ENCODE data around the gene FGF12.

FGF12 gene

DNA sequence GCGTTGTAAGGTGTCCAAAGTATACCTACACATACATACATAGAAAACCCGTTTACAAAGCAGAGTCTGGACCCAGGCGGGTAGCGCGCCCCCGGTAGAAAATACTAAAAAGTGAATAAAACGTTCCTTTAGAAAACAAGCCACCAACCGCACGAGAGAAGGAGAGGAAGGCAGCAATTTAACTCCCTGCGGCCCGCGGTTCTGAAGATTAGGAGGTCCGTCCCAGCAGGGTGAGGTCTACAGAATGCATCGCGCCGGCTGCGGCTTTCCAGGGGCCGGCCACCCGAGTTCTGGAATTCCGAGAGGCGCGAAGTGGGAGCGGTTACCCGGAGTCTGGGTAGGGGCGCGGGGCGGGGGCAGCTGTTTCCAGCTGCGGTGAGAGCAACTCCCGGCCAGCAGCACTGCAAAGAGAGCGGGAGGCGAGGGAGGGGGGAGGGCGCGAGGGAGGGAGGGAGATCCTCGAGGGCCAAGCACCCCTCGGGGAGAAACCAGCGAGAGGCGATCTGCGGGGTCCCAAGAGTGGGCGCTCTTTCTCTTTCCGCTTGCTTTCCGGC, 318.6 kb downstream of the FGF12 start:
- peak overlapping the region; percentile 94 for H3K4me2 ChIP-seq (ENCODE audit: low read length)
- no peaks in the 10 kb centered on the region for H3K9me3 ChIP-seq (replicated peaks; ENCODE audit: low read length)
- H3K9ac ChIP-seq (ENCODE audit: low read depth, low read length) = no peak overlapping the region
- peak overlapping the region; percentile 72 for H3K4me3 ChIP-seq (ENCODE audit: low read length)
- peaks cover 51% of the 10 kb centered on the region for H3K27me3 ChIP-seq (ENCODE audit: control insufficient read depth, insufficient read depth, low read length)
- H3K36me3 ChIP-seq (ENCODE audit: insufficient read depth, low read length) = no peaks in the 10 kb centered on the region
- peaks cover 6% of the 10 kb centered on the region for H3K4me1 ChIP-seq (ENCODE audit: control insufficient read depth, insufficient read depth, low read length)

- no peaks in the 10 kb centered on the region for H3K9me3 ChIP-seq (replicated peaks; ENCODE audit: low read length)
- H3K9ac ChIP-seq (ENCODE audit: low read depth, low read length) = no peak overlapping the region
- peaks cover 6% of the 10 kb centered on the region for H3K4me1 ChIP-seq (ENCODE audit: control insufficient read depth, insufficient read depth, low read length)
- peak overlapping the region; percentile 53 for H3K4me3 ChIP-seq (ENCODE audit: low read length)
- no peaks in the 10 kb centered on the region for H3K36me3 ChIP-seq (ENCODE audit: insufficient read depth, low read length)
- peak overlapping the region; percentile 94 for H3K4me2 ChIP-seq (ENCODE audit: low read length)
- H3K27me3 ChIP-seq (ENCODE audit: control insufficient read depth, insufficient read depth, low read length) = peaks cover 51% of the 10 kb centered on the region
Observed at GRCh38 chr3:192408007-192408646, 319.2 kb downstream of the FGF12 start.

GRCh38 chr3:192399767-192400166, 327.6 kb downstream of the FGF12 start:
- Histone ChIP-seq H3K4me1 (ENCODE audit: control insufficient read depth, insufficient read depth, low read length) (no peaks in the 10 kb centered on the region), H3K36me3 (ENCODE audit: insufficient read depth, low read length) (no peaks in the 10 kb centered on the region), H3K9ac (ENCODE audit: low read depth, low read length) (no peak overlapping the region), H3K27me3 (ENCODE audit: control insufficient read depth, insufficient read depth, low read length) (no peaks in the 10 kb centered on the region), H3K4me3 (ENCODE audit: low read length) (no peak overlapping the region), H3K4me2 (ENCODE audit: low read length) (no peak overlapping the region), H3K9me3 (replicated peaks; ENCODE audit: low read length) (no peaks in the 10 kb centered on the region)

DNA sequence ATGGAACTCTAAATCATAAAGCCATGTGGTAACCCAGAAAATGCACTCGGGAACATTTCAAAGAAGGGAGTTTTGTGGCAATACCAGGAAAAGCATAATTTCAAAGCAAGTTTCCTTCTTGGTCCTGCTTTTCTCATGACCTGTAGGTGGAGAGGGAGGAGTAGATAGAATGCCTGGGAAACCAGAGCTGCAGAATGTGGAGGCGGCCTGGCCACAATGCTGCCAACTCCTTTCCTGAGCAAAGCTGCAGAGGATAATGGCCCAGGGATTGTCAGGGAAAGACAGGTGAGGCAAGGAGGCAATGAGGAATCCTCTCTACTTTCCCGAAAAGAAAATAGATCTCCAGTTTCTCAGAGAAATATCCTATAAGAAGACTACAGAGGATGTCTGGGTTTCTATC, 330.3 kb downstream of the FGF12 start:
- Histone ChIP-seq H3K27me3 (ENCODE audit: control insufficient read depth, insufficient read depth, low read length) (no peaks in the 10 kb centered on the region), H3K4me1 (ENCODE audit: control insufficient read depth, insufficient read depth, low read length) (no peaks in the 10 kb centered on the region), H3K4me3 (ENCODE audit: low read length) (no peak overlapping the region), H3K36me3 (ENCODE audit: insufficient read depth, low read length) (no peaks in the 10 kb centered on the region), H3K4me2 (ENCODE audit: low read length) (no peak overlapping the region), H3K9me3 (replicated peaks; ENCODE audit: low read length) (no peaks in the 10 kb centered on the region), H3K9ac (ENCODE audit: low read depth, low read length) (no peak overlapping the region)

DNA sequence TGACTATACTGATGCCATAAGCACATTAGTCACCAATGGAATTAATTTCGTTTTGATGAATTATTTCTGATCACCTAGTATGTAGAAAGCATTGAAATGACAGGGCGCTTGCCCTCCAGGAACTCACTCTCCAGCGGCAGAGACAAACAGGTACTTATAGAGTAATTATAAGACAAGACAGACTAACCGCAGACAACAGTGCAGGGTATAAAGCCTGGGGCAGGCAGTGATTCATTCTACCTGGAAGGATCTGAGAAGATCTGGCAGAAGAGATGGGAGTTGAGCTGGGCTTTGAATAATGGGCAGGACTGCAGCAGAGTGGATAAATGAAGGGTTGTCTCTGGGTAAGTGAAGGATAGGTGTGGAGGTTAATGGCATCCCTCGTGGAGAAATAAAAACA, 331.8 kb downstream of the FGF12 start:
- no peak overlapping the region for H3K4me2 ChIP-seq (ENCODE audit: low read length)
- no peaks in the 10 kb centered on the region for H3K4me1 ChIP-seq (ENCODE audit: control insufficient read depth, insufficient read depth, low read length)
- H3K27me3 ChIP-seq (ENCODE audit: control insufficient read depth, insufficient read depth, low read length) = no peaks in the 10 kb centered on the region
- no peak overlapping the region for H3K4me3 ChIP-seq (ENCODE audit: low read length)
- H3K9ac ChIP-seq (ENCODE audit: low read depth, low read length) = no peak overlapping the region
- H3K9me3 ChIP-seq (replicated peaks; ENCODE audit: low read length) = no peaks in the 10 kb centered on the region
- no peaks in the 10 kb centered on the region for H3K36me3 ChIP-seq (ENCODE audit: insufficient read depth, low read length)

DNA sequence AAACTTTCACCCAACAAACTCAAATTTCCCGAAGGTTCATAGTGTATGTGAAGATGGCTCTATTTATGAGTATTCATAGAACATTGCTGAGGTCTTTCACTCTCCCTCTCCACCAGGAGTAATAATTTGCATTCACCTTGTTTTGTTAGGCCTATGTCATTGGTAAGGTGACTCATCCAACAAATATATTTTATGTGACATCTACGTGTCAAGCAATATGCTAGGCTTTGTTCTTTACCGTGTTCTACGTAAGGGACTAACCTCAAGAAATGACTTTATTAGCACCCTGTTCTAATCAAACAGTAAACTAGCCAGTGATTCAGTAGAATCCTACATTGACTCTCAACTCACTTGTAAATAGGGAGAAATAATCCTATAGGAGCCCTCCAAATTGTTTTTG, 334.4 kb downstream of the FGF12 start:
- Histone ChIP-seq H3K36me3 (ENCODE audit: insufficient read depth, low read length) (no peaks in the 10 kb centered on the region), H3K4me1 (ENCODE audit: control insufficient read depth, insufficient read depth, low read length) (no peaks in the 10 kb centered on the region), H3K4me3 (ENCODE audit: low read length) (no peak overlapping the region), H3K4me2 (ENCODE audit: low read length) (no peak overlapping the region), H3K9ac (ENCODE audit: low read depth, low read length) (no peak overlapping the region), H3K9me3 (replicated peaks; ENCODE audit: low read length) (no peaks in the 10 kb centered on the region), H3K27me3 (ENCODE audit: control insufficient read depth, insufficient read depth, low read length) (no peaks in the 10 kb centered on the region)

DNA sequence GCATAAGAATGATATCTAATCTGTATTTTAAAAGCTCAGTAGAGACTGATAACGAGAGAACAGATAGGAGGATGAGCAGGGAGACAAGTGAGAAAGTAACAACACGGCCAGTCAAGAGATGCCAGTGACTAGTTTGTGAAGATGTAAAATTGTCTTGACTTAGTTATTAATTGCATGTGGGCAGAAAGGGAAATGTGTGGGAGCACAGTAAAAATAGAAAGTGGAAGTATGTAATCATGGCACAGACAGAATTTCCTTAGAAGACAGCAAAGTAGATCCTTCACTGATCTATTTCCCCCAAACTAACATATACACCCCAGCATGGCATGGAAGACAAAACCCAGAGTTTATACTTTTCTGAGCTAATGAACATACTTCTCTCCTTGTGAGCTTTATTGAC, 344.5 kb downstream of the FGF12 start:
- Histone ChIP-seq H3K4me3 (ENCODE audit: low read length) (no peak overlapping the region), H3K9ac (ENCODE audit: low read depth, low read length) (no peak overlapping the region), H3K27me3 (ENCODE audit: control insufficient read depth, insufficient read depth, low read length) (no peaks in the 10 kb centered on the region), H3K4me2 (ENCODE audit: low read length) (no peak overlapping the region), H3K36me3 (ENCODE audit: insufficient read depth, low read length) (no peaks in the 10 kb centered on the region), H3K4me1 (ENCODE audit: control insufficient read depth, insufficient read depth, low read length) (no peaks in the 10 kb centered on the region), H3K9me3 (replicated peaks; ENCODE audit: low read length) (no peaks in the 10 kb centered on the region)

- no peaks in the 10 kb centered on the region for H3K27me3 ChIP-seq (ENCODE audit: control insufficient read depth, insufficient read depth, low read length)
- no peak overlapping the region for H3K4me3 ChIP-seq (ENCODE audit: low read length)
- no peaks in the 10 kb centered on the region for H3K36me3 ChIP-seq (ENCODE audit: insufficient read depth, low read length)
- no peaks in the 10 kb centered on the region for H3K9me3 ChIP-seq (replicated peaks; ENCODE audit: low read length)
- no peak overlapping the region for H3K4me2 ChIP-seq (ENCODE audit: low read length)
- no peak overlapping the region for H3K9ac ChIP-seq (ENCODE audit: low read depth, low read length)
- H3K4me1 ChIP-seq (ENCODE audit: control insufficient read depth, insufficient read depth, low read length) = no peaks in the 10 kb centered on the region
Observed at GRCh38 chr3:192373586-192373985, 353.8 kb downstream of the FGF12 start.

DNA sequence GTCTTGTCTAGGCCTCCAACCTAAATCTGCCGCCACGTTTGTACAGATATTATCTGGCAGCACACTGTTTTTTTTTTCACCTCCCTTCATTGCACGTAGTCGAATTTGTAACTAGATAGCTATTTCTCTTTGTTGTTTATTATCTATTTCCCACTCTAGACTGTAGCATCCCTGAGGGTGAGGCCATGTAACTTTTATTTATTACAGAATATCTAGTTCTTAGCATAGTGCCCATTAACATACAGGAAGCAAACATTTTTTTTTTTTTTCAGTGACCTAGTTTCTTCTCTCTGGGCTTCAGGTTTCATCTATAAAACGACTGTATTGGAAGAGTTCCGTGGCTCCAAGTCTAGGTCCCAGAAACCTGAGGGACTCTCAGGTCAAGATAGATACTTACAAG, 354.3 kb downstream of the FGF12 start:
- Histone ChIP-seq H3K4me2 (ENCODE audit: low read length) (no peak overlapping the region), H3K9ac (ENCODE audit: low read depth, low read length) (no peak overlapping the region), H3K4me1 (ENCODE audit: control insufficient read depth, insufficient read depth, low read length) (no peaks in the 10 kb centered on the region), H3K4me3 (ENCODE audit: low read length) (no peak overlapping the region), H3K27me3 (ENCODE audit: control insufficient read depth, insufficient read depth, low read length) (no peaks in the 10 kb centered on the region), H3K9me3 (replicated peaks; ENCODE audit: low read length) (no peaks in the 10 kb centered on the region), H3K36me3 (ENCODE audit: insufficient read depth, low read length) (no peaks in the 10 kb centered on the region)

DNA sequence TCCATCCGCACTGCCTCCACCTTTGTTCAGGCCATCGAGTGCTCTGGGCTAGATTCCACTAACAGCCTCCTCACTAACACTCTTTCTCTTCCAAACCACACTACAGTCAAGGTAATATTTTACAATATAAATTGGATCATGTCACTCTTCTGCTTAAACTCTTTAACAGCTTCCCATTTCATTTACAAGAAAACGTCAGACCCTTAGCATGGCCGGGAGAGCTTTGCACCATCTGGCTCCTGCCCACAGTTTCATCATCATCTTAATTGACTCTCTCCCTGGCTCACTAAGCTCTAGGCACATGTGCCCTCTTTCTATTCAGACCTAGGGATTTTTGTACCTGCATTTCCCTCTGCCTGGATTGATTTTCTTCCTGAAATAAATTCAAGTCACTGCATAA, 354.7 kb downstream of the FGF12 start:
- Histone ChIP-seq H3K4me2 (ENCODE audit: low read length) (no peak overlapping the region), H3K36me3 (ENCODE audit: insufficient read depth, low read length) (no peaks in the 10 kb centered on the region), H3K27me3 (ENCODE audit: control insufficient read depth, insufficient read depth, low read length) (no peaks in the 10 kb centered on the region), H3K4me3 (ENCODE audit: low read length) (no peak overlapping the region), H3K9ac (ENCODE audit: low read depth, low read length) (no peak overlapping the region), H3K9me3 (replicated peaks; ENCODE audit: low read length) (no peaks in the 10 kb centered on the region), H3K4me1 (ENCODE audit: control insufficient read depth, insufficient read depth, low read length) (no peaks in the 10 kb centered on the region)

DNA sequence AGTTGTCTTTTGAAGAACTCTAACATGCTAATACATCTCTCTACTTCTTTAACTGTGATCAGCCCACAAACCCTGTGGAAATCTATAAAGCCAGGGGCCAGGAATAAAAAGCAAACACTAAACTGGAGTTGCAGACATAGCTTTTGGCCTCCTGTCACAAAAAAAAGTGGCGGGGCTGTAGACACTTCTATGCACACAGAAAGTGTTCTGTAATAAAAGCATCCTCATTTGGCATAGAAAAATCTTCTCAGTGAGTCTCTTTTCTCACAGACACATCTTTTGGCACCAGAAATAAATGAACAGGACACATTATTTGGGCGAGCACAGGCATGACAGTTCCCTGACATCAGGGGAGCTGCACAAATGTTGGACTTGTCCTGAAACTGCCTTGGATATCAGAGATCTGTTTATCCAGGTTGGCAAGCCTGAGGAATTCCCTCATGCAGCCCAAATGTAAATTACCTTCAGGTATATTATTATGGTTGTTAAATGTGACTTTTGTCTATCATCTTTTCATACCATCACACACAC, 355.4 kb downstream of the FGF12 start:
- H3K9ac ChIP-seq (ENCODE audit: low read depth, low read length) = no peak overlapping the region
- H3K27me3 ChIP-seq (ENCODE audit: control insufficient read depth, insufficient read depth, low read length) = no peaks in the 10 kb centered on the region
- no peaks in the 10 kb centered on the region for H3K36me3 ChIP-seq (ENCODE audit: insufficient read depth, low read length)
- no peaks in the 10 kb centered on the region for H3K4me1 ChIP-seq (ENCODE audit: control insufficient read depth, insufficient read depth, low read length)
- no peaks in the 10 kb centered on the region for H3K9me3 ChIP-seq (replicated peaks; ENCODE audit: low read length)
- no peak overlapping the region for H3K4me2 ChIP-seq (ENCODE audit: low read length)
- H3K4me3 ChIP-seq (ENCODE audit: low read length) = no peak overlapping the region

GRCh38 chr3:192367616-192368015, 359.7 kb downstream of the FGF12 start:
- H3K4me1 ChIP-seq (ENCODE audit: control insufficient read depth, insufficient read depth, low read length) = no peaks in the 10 kb centered on the region
- no peak overlapping the region for H3K9ac ChIP-seq (ENCODE audit: low read depth, low read length)
- no peaks in the 10 kb centered on the region for H3K36me3 ChIP-seq (ENCODE audit: insufficient read depth, low read length)
- no peaks in the 10 kb centered on the region for H3K9me3 ChIP-seq (replicated peaks; ENCODE audit: low read length)
- no peak overlapping the region for H3K4me3 ChIP-seq (ENCODE audit: low read length)
- H3K27me3 ChIP-seq (ENCODE audit: control insufficient read depth, insufficient read depth, low read length) = no peaks in the 10 kb centered on the region
- H3K4me2 ChIP-seq (ENCODE audit: low read length) = no peak overlapping the region
